Fibroblast of villous mesenchyme (primary cell): Measurements from ENCODE around the gene HSPB8. TPM values are rescaled to one million over a fixed set of nuclear protein-coding genes. Genes with fewer than 3 reads are reported as not detected.

Source experiments
- DNase-seq: peaks from one replicate; pipeline ENCODE4 v3.0.0-alpha.2; 2010; ENCODE audit warnings: low read depth
- H3K4me3 ChIP-seq: 2 replicates; pipeline ENCODE4 v1.5.1; 2011; ENCODE audit warnings: low read depth, mild to moderate bottlenecking, low read length
- CTCF ChIP-seq: IDR thresholded peaks from 2 replicates; pipeline ENCODE4 v1.5.1; 2012; ENCODE audit warnings: low read depth, mild to moderate bottlenecking, low read length; ENCODE audit not compliant: insufficient read depth
- total RNA-seq: library from RNA; depleted of rRNA; stranded (reverse); fragments of >200 nt; gene quantifications from 2 replicates; pipeline ENCODE4 v1.2.3, GENCODE V29; 2012

The HSPB8 gene
- total RNA-seq, 1 donor: 22.0 TPM

GRCh38 chr12:119156401-119157044 is 22.2 kb upstream of the HSPB8 start:
- TF ChIP-seq CTCF: no peak
- H3K4me3 ChIP-seq: no peak overlapping the region
- no peak for DNase-seq

DNA sequence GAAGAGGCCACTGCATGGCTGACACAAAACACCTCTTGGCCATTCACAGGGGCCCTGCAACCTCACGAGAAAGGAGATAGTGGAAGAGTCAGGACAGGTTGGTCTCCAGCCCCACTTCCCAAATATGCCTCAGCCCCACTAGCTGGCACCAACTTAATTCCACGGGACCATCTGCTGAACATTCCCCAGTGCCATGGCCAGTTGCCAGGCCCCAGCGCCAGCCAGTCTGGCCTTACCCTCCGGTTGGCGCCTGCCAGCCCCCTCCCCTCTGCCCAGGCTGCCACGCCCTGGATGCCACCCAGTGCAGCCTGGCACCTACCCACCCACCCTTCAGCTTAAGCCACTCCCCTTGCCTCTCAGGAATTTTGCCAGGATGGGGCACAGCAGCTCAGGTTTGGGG is 21.2 kb upstream of the HSPB8 start:
- TF ChIP-seq CTCF: no peak
- H3K4me3 ChIP-seq: no peak overlapping the region
- no peak for DNase-seq

DNA sequence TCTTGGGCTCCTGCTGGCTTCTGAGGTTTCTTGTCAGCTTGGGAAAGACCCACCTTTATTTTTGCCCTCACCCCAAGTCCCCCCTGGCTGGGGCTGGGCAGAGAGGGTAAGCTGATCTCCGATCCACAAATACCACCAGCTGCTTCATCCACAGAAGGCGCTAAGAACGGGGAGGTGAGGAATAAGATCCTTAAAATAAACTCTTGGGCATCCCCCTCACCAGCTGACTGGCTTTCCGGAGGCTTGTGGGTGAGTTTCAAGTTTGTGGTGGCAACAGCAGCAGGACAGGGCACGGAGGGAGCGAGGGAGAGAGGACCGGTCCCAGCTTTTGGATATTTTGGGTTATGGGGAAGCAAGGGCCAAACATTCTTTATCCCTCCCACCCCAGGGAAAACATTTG is 20.8 kb upstream of the HSPB8 start:
- TF ChIP-seq CTCF: no peak
- no peak for DNase-seq
- H3K4me3 ChIP-seq: no peak overlapping the region

GRCh38 chr12:119158402-119158801 is 20.3 kb upstream of the HSPB8 start:
- no peak overlapping the region for H3K4me3 ChIP-seq
- no peak for TF ChIP-seq CTCF
- no peak for DNase-seq

DNA sequence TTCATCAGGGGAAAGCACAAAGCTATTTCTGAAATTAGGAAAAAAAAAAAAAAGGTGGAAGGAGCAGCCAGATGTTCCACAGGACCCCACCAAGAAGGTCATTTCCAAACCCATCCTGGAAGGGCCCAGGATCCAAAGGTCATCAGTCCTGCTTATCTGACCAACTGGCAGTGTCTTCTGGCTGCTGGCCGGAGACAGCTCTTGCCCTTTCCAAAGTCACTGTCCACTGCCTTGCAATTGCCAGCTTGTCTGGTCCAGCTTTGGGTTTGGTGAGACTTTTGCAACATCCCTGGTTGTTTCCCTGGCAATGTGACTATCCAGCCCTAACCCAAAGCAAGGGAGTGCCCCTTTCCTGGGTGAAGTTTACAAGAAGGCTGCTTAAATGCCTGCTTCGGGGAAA is 18.9 kb upstream of the HSPB8 start:
- H3K4me3 ChIP-seq: no peak overlapping the region
- no peak for TF ChIP-seq CTCF
- no peak for DNase-seq

DNA sequence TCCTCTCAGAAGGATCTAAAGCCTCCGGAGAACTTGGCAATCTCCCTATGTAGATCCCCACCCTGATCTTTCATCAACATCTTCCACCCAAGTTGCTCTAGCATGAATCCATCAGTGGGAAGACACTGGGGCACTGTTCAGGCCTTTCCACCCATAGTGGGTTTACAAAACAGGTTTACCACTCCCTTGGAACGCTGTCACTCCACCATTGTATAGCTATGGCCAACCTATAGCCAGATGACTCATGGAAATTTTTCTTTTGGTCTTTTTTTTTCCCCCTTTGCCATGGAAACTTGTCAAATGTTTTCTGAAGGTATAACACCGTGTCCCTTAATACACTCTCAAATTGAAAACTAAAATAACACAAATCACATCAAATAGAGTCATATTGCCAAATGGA is 10.8 kb upstream of the HSPB8 start:
- H3K4me3 ChIP-seq: no peak overlapping the region
- DNase-seq: no peak
- no peak for TF ChIP-seq CTCF

DNA sequence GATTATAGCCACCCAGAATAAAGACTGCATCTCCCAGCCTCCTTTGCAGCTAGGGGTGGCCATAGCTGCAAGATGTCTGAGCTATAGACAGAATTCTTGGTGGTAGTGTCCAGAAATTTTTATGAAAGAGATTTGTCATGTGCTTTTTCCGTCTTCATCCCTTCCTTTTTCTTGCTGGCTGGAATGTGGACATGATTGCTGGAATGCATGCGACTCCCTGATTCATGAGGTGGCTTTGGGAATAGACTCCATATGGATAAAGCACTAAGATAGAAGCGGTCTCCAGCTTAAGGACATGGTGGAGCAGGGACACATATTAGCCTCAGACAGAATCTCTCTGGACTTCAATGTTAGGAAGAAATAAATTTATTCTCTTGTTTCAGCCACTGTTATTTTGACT is 10.0 kb upstream of the HSPB8 start:
- no peak for DNase-seq
- no peak overlapping the region for H3K4me3 ChIP-seq
- no peak for TF ChIP-seq CTCF
